GM10847 (cell line): ENCODE results near the gene LIPF.

Experiments
- POLR2A ChIP-seq: IDR thresholded peaks from 2 replicates; pipeline ENCODE4 v1.6.1; 2011; ENCODE audit not compliant: insufficient read length; ENCODE audit errors: extremely low read depth

Gene LIPF, protein sequence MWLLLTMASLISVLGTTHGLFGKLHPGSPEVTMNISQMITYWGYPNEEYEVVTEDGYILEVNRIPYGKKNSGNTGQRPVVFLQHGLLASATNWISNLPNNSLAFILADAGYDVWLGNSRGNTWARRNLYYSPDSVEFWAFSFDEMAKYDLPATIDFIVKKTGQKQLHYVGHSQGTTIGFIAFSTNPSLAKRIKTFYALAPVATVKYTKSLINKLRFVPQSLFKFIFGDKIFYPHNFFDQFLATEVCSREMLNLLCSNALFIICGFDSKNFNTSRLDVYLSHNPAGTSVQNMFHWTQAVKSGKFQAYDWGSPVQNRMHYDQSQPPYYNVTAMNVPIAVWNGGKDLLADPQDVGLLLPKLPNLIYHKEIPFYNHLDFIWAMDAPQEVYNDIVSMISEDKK

DNA sequence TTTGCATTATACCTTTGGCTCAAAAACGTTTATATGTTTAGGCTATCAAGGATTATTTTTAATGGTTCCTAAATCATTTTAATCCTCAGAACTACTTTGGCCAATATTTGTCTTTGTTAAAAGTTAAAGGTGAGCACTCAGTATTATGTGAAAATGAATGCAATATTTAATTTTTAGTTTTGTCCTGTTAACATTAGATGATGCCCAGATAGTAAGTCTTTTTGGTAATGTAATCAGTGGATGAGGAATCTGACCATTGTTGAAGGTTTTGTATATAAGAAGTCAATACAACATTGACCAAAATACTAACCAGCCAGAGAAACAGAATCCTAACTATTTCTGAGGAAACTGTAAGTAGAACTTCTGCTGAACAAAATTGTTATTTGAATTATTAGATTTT is at the start of gene LIPF:
Gene LIPF (plus strand): TSS at position 301 of the 400 bp plus-strand sequence. CDS start 2,856 bp downstream, outside the sequence.
- no peak for TF ChIP-seq POLR2A

- TF ChIP-seq POLR2A, result no peak
These were observed 47.8 kb upstream of the LIPF start for GRCh38 chr10:88616250-88616977.

- no peak for TF ChIP-seq POLR2A
These were observed 46.4 kb upstream of the LIPF start for GRCh38 chr10:88617772-88618300.

DNA sequence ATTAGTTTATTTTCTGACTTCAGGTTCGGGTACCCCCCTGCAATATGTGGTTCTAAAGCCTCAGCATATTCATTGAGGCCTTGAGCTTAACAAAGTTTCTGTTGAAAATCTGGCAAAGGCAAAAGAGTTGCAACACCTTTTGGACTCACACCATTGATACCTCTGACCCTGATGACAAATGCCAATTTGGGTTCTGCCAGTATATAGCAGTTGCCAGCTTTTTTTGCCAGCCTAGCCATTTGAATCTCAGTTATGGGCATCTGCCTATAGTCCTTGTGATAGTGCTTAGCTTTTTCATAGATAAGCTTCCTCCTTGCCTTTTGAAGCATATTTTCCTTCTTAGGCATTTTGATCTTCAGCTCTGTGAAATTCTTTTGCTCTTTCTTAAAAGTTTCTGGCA is 45.7 kb upstream of the LIPF start:
- TF ChIP-seq POLR2A, result no peak

DNA sequence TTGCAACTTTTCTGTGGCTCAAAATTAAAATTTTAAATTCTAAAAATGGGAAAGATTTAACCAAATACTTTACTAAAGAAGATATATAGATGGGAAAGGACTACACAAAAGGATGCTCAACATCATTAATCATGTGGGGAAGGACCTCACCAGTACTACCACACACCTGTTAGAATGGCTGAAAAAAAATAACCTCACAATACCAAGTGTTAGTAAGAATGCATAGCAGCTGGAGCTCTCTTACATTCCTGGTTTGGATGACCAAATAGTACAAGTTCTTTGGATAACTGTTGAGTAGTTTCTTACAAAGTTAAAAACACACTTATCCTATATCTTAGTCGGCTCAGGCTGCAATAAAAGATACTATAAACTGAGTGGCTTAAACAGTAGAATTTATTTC is 43.8 kb upstream of the LIPF start:
- no peak for TF ChIP-seq POLR2A

GRCh38 chr10:88623835-88624234 is 40.4 kb upstream of the LIPF start:
- no peak for TF ChIP-seq POLR2A

DNA sequence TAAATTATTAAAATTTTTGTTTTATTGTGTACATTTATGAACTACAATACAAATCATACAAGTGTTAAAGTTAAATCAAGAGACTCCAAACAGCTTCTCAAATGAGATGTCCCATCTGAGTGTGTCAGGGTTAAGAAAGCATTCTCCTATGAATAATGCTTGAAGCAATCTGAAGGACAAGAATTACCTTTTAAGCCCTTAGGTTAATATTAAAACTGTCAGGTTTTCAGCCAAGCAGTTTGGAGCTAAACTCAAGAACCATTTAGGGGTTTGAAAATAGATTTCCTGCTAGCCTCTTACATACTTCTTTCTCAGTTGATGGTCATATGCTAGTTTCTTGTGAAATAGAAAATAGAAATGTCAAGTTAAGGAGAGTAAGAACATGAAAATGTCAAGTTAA is 39.4 kb upstream of the LIPF start:
- no peak for TF ChIP-seq POLR2A

- no peak for TF ChIP-seq POLR2A
These were observed 24.1 kb upstream of the LIPF start for GRCh38 chr10:88640186-88640585.

- no peak for TF ChIP-seq POLR2A
These were observed 22.0 kb upstream of the LIPF start for GRCh38 chr10:88642209-88642608.

- TF ChIP-seq POLR2A, result no peak
These were observed 21.3 kb upstream of the LIPF start for GRCh38 chr10:88642963-88643362.

- no peak for TF ChIP-seq POLR2A
These were observed 17.1 kb upstream of the LIPF start for GRCh38 chr10:88647061-88647615.

DNA sequence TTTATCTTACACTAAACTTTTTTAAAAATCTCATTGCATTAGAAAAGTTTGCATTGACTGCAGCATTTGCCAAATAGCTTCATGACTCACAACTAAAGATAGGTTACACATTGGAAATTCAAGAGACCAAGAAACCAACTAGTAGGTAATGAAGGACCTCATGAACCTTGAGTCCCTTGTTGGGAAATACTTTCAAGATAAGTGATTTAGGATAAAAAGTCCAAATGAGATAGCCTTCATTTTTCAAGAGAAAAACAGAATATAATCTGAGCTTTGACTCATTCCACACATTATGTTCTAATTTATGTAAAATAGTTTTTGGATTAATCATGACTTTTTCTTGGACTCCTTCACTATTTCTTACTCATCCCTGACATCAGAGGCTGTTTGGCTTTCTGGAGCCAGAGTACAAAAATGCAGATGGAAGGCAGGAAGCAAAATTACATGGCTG is 13.1 kb upstream of the LIPF start:
- TF ChIP-seq POLR2A, result no peak

- TF ChIP-seq POLR2A, result no peak
These were observed 11.6 kb upstream of the LIPF start for GRCh38 chr10:88652616-88653015.

DNA sequence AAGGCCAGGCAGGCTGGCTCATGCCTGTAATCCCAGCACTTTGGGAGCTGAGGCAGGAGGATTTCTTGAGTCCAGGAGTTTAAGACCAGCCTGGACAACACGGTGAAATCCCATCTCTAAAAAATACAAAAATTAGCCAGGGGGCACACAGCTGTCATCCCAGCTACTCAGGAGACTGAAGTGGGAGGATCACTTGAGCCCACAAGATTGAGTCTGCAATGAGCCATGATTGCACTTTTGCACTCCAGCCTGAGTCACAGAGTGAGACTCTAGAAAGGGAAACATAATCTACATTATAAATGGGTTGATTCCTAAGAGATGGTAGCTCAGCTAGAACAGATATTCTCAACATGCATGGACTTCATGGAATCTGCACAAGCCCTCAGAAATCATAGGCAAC is 6.3 kb upstream of the LIPF start:
- TF ChIP-seq POLR2A, result no peak

DNA sequence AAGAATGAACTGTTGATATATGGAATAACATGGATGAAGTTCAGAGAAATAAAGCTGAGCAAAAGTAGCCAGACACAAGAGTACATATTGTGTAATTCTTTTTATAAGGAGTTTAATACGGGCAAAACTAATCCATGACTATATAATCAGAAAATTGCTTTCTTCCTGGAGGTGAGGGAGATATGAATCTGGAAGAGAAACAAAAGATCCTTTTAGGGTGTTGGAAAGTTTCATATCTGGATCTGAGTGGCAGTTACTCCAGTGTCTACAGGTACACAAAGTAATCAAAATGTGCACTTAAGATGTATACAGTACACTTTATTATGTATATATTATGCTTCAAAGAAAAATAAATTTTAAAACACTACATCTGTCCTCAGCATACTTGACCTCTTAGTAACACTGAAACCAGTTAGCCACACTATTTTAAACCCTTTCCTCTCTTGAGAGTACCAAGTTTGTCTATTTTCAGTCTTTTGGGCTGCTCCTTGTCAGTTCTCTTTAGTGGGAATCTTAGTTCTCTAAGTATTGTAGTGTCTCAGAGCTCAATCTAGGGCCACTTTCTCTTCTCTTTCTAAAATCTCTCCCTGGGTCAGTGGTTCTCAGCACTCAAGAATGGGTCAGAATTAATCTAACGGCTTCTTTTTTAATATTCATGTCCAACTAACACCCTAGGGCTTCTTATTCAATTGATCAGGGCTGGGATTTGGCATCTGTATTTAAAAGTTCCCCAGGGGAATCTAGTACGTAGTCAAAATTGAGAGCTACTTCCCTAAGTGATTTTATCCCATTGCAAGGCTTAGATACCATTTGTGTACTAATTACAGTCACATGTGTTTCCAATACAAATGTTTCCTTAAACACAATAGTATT is 4.3 kb upstream of the LIPF start:
- no peak for TF ChIP-seq POLR2A
